ENCODE measurements around the gene PRDM1.

Gene PRDM1
- total RNA-seq = 24.9 to 83.6 (median 36.2) reads per million in 4 experiments

GRCh38 chr6:106085984-106086813 lies at the start of gene PRDM1:
Gene PRDM1, plus strand, starts transcription at chr6:106086336. Its CDS starts 218 bp downstream, at chr6:106086554.
- peak; percentile 35 for DNase-seq

- DNase-seq = no peak
These were observed 49.1 kb upstream of the PRDM1 start for GRCh38 chr6:106037060-106037459.

GRCh38 chr6:106039897-106040592 lies 46.1 kb upstream of the PRDM1 start:
- no peak for DNase-seq

- DNase-seq = no peak
These were observed 42.0 kb upstream of the PRDM1 start for GRCh38 chr6:106044151-106044550.

GRCh38 chr6:106045077-106045476 lies 41.1 kb upstream of the PRDM1 start:
- DNase-seq = no peak

GRCh38 chr6:106046116-106046853 lies 39.9 kb upstream of the PRDM1 start:
- no peak for DNase-seq

GRCh38 chr6:106046854-106047200 lies 39.3 kb upstream of the PRDM1 start:
- no peak for DNase-seq

- no peak for DNase-seq
These were observed 37.8 kb upstream of the PRDM1 start for GRCh38 chr6:106048336-106048735.

GRCh38 chr6:106050538-106050937 lies 35.6 kb upstream of the PRDM1 start:
- no peak for DNase-seq

GRCh38 chr6:106051226-106051625 lies 34.9 kb upstream of the PRDM1 start:
- no peak for DNase-seq

GRCh38 chr6:106053484-106054205 lies 32.5 kb upstream of the PRDM1 start:
- no peak for DNase-seq

- DNase-seq = no peak
These were observed 30.6 kb upstream of the PRDM1 start for GRCh38 chr6:106055489-106055888.

GRCh38 chr6:106056060-106056745 lies 29.9 kb upstream of the PRDM1 start:
- no peak for DNase-seq

- no peak for DNase-seq
These were observed 29.3 kb upstream of the PRDM1 start for GRCh38 chr6:106056746-106057390.

- DNase-seq = no peak
These were observed 26.8 kb upstream of the PRDM1 start for GRCh38 chr6:106059331-106059730.

- no peak for DNase-seq
These were observed 26.0 kb upstream of the PRDM1 start for GRCh38 chr6:106060167-106060566.

- no peak for DNase-seq
These were observed 22.7 kb upstream of the PRDM1 start for GRCh38 chr6:106063448-106063850.

GRCh38 chr6:106064142-106064541 lies 22.0 kb upstream of the PRDM1 start:
- no peak for DNase-seq

GRCh38 chr6:106064756-106065155 lies 21.4 kb upstream of the PRDM1 start:
- no peak for DNase-seq

- no peak for DNase-seq
These were observed 19.1 kb upstream of the PRDM1 start for GRCh38 chr6:106066989-106067388.

- no peak for DNase-seq
These were observed 16.7 kb upstream of the PRDM1 start for GRCh38 chr6:106069478-106069877.

- no peak for DNase-seq
These were observed 15.5 kb upstream of the PRDM1 start for GRCh38 chr6:106070636-106071035.

All from effector CD8-positive, alpha-beta T cell (primary cell).